Vagina (tissue), 2 donors: ENCODE results near the gene IL19.
"Not testable (repeated sequence)": the region's sequence is repeated elsewhere in the genome, so short reads cannot be mapped to it uniquely, and the experiment has no call there.

Source experiments
- POLR2A ChIP-seq, 2 donors: fragments of 450-650 bp; IDR thresholded peaks; one replicate each; pipeline ENCODE4 v1.6.1; 2017; ENCODE audit warnings: antibody characterized with exemption in 2 of 2, mild to moderate bottlenecking in 2 of 2, moderate library complexity in 2 of 2
- POLR2AphosphoS5 ChIP-seq, 2 donors: sonication (generic); formaldehyde crosslinking; IDR thresholded peaks; one replicate each; pipeline ENCODE4 v1.9.0; 2017; ENCODE audit warnings: antibody characterized with exemption in 2 of 2, mild to moderate bottlenecking in 2 of 2, low read depth in 1 of 2; ENCODE audit not compliant: insufficient read depth in 1 of 2
- TF ChIP-seq, protein P1 (sequence below), 3 experiments: fragments of 450-650 bp in 2 of 3; fragments of 200-600 bp in 1 of 3; sonication (generic) in 1 of 3; IDR thresholded peaks; one replicate each; pipeline ENCODE4 v1.5.1; 2017 to 2019; ENCODE audit warnings: antibody characterized with exemption in 3 of 3, mild to moderate bottlenecking in 2 of 3, moderate library complexity in 2 of 3

DNA sequence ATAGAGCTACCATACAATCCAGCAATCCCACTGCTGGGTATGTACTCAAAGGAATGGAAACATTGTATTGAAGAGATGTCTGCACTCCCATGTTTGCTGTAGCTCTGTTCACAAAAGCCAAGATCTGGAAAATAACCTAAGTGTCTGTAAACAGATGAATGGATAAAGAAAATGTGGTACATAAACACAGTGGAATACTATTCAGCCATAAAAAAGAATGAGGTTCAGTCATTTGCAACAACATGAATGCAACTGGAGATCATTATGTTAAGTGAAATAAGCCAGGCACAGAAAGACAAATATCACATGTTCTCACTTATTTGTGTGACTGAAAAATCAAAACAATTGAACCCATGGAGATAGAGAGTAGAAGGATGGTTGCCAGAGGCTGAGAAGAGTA, 83.1 kb downstream of the IL19 start:
- TF ChIP-seq POLR2A (IDR thresholded peaks at IDR 0.05); POLR2AphosphoS5 (IDR thresholded peaks at IDR 0.05; ENCODE audit: insufficient read depth in 1 of 2, low read depth in 1 of 2): not testable (repeated sequence)
- TF ChIP-seq, protein P1, sequence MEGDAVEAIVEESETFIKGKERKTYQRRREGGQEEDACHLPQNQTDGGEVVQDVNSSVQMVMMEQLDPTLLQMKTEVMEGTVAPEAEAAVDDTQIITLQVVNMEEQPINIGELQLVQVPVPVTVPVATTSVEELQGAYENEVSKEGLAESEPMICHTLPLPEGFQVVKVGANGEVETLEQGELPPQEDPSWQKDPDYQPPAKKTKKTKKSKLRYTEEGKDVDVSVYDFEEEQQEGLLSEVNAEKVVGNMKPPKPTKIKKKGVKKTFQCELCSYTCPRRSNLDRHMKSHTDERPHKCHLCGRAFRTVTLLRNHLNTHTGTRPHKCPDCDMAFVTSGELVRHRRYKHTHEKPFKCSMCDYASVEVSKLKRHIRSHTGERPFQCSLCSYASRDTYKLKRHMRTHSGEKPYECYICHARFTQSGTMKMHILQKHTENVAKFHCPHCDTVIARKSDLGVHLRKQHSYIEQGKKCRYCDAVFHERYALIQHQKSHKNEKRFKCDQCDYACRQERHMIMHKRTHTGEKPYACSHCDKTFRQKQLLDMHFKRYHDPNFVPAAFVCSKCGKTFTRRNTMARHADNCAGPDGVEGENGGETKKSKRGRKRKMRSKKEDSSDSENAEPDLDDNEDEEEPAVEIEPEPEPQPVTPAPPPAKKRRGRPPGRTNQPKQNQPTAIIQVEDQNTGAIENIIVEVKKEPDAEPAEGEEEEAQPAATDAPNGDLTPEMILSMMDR (IDR thresholded peaks at IDR 0.05): not testable (repeated sequence)
